Stomach (tissue), 9 donors: ENCODE data around the gene FXYD3. TPM values are rescaled to one million over a fixed set of nuclear protein-coding genes. Genes with fewer than 3 reads are reported as not detected.
"Not testable (repeated sequence)": the region's sequence is repeated elsewhere in the genome, so short reads cannot be mapped to it uniquely, and the experiment has no call there.

Source experiments
- DNase-seq, 2 donors: peaks; one replicate each; pipeline versions ENCODE4 v3.0.0 to v3.0.0-alpha.2; 2013 to 2019
- H3K27ac ChIP-seq, 5 donors: fragments of 200-600 bp in 4 of 5; sonication (generic) in 4 of 5; one replicate each; pipeline ENCODE4 v1.5.1; 2013 to 2019; ENCODE audit warnings: mild to moderate bottlenecking in 1 of 5, moderate library complexity in 1 of 5
- H3K27me3 ChIP-seq, 3 donors: fragments of 200-600 bp; sonication (generic); one replicate each; pipeline ENCODE4 v1.5.1; 2017 to 2019; ENCODE audit warnings: mixed run types in 1 of 3
- H3K36me3 ChIP-seq, 4 donors: fragments of 200-600 bp; sonication (generic); 1 replicate in 3 of 4; 2 replicates in 1 of 4; pipeline ENCODE4 v1.5.1; 2016 to 2019
- H3K4me1 ChIP-seq, 4 donors: fragments of 200-600 bp; sonication (generic); one replicate each; pipeline ENCODE4 v1.5.1; 2016 to 2019
- H3K4me3 ChIP-seq, 4 donors: fragments of 200-600 bp; sonication (generic) in 3 of 4; one replicate each; pipeline ENCODE4 v1.5.1; 2016 to 2019; ENCODE audit warnings: mild to moderate bottlenecking in 1 of 4
- H3K9me3 ChIP-seq, 4 donors: fragments of 200-600 bp; sonication (generic); one replicate each; pipeline ENCODE4 v1.5.1; 2016 to 2019
- EP300 ChIP-seq: sonication (generic); formaldehyde crosslinking; IDR thresholded peaks from one replicate; pipeline ENCODE4 v1.6.1; 2017; ENCODE audit warnings: antibody characterized with exemption
- POLR2A ChIP-seq, 4 donors: fragments of 450-650 bp; IDR thresholded peaks; one replicate each; pipeline ENCODE4 v1.6.1; 2016; ENCODE audit warnings: antibody characterized with exemption in 4 of 4, control low read depth in 2 of 4, mild to moderate bottlenecking in 1 of 4, moderate library complexity in 1 of 4
- POLR2AphosphoS5 ChIP-seq, 3 donors: sonication (generic); formaldehyde crosslinking; IDR thresholded peaks; one replicate each; pipeline ENCODE4 v1.6.1; 2016; ENCODE audit warnings: antibody characterized with exemption in 3 of 3
- WGBS, 5 donors: extraction: QIAGEN DNeasy Blood & Tissue Kit in 3 of 5; methylation state at CpG; one replicate each; pipeline versions ENCODE4 v1.1.5 to v1.1.7; 2013 to 2018; 5-methylcytosine and 5-hydroxymethylcytosine counted together
- intact Hi-C: fragments of 100-400 bp; cut with DNase I; formaldehyde crosslinking; loops from one replicate; pipeline ENCODE4 v1.15.1; 2023; ENCODE audit warnings: low total_unique reads
- polyA plus RNA-seq, 3 donors: library from polyadenylated mRNA; stranded (reverse); fragments of 200-250 nt; gene quantifications; one replicate each; pipeline ENCODE4 v1.2.3, GENCODE V29; 2013
- total RNA-seq, 5 donors: library from RNA; depleted of rRNA; stranded (reverse); fragments of >200 nt; gene quantifications; one replicate each; pipeline versions ENCODE4 v1.1.0 to v1.2.3, GENCODE V29; 2014 to 2016
- TF ChIP-seq, protein P1 (sequence below), 7 experiments: fragments of 450-650 bp in 4 of 7; fragments of 200-600 bp in 3 of 7; sonication (generic) in 3 of 7; IDR thresholded peaks; one replicate each; pipeline ENCODE4 v1.5.1; 2016 to 2019; ENCODE audit warnings: antibody characterized with exemption in 7 of 7, control low read depth in 2 of 7, mild to moderate bottlenecking in 1 of 7
- donor health status: healthy with polysubstance abuse.
- donor health status: Bipolar disorder and iron deficiency.
- donor health status: healthy.

The FXYD3 gene
- total and polyA plus RNA-seq, 8 donors: 84.8 to 800 (median 441) TPM

DNA sequence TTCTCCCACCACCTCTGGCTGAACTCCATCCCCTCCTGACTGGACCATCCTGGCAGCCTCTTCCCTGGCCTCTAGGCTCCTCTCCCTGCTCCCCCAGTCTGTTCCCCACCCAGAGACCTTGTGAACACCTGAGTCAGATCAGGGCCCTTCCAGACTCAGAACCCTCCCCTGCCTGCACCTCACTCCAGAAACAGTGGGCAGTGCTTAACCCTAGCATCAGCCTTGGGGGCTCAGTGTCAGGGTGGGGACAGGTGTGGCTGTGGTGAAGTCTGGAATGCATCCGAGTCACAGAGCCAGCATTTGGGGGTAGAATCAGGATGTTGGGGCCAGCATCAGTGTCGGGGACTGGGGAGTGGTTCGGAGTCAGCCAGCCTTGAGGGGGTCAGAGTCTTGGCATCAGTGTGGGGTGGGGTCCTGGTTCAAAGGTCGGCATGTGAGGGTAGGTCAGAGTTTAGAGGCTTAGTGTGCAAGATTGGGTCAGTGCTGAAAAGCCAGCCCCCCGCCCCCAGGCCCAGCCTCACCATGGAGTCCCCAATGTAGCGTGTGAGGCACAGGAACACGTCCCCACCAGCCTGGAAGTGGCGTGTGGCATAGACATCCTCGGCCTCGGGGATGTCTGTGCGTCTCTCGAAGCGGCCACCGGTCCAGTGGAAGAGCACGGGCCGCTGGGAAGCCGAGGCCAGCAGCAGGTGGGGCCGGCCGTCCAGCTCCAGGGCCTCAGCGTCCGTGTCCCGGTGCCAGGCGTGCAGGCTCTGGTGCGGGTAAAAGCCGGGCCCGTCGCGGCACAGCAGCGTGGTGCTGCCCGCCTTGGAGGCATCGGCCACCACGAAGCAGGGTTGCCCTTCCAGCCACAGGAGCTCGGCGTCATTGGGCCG lies 10.4 kb downstream of the FXYD3 start:
- Histone ChIP-seq H3K4me1 (peaks cover 38 to 62% (median 59%) of the 10 kb centered on the region in 4 donors), H3K36me3 (peaks cover 0 to 15% (median 5%) of the 10 kb centered on the region in 4 donors), H3K9me3 (no peaks in the 10 kb centered on the region), H3K27me3 (no peaks in the 10 kb centered on the region), H3K27ac (peak overlapping the region; percentile 11 to 92 (median 88)), H3K4me3 (no peak overlapping the region)
- no peak for TF ChIP-seq POLR2AphosphoS5 (IDR thresholded peaks at IDR 0.05)
- TF ChIP-seq, protein P1, sequence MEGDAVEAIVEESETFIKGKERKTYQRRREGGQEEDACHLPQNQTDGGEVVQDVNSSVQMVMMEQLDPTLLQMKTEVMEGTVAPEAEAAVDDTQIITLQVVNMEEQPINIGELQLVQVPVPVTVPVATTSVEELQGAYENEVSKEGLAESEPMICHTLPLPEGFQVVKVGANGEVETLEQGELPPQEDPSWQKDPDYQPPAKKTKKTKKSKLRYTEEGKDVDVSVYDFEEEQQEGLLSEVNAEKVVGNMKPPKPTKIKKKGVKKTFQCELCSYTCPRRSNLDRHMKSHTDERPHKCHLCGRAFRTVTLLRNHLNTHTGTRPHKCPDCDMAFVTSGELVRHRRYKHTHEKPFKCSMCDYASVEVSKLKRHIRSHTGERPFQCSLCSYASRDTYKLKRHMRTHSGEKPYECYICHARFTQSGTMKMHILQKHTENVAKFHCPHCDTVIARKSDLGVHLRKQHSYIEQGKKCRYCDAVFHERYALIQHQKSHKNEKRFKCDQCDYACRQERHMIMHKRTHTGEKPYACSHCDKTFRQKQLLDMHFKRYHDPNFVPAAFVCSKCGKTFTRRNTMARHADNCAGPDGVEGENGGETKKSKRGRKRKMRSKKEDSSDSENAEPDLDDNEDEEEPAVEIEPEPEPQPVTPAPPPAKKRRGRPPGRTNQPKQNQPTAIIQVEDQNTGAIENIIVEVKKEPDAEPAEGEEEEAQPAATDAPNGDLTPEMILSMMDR (IDR thresholded peaks at IDR 0.05): no peak
- 81 to 91% (median 88%) methylated on average over 26 to 35 of the region's 35 CpGs for WGBS, 5 donors
- intact Hi-C loops: no loop called here
- peak in 1 of 2 donors; percentile 53 for DNase-seq

DNA sequence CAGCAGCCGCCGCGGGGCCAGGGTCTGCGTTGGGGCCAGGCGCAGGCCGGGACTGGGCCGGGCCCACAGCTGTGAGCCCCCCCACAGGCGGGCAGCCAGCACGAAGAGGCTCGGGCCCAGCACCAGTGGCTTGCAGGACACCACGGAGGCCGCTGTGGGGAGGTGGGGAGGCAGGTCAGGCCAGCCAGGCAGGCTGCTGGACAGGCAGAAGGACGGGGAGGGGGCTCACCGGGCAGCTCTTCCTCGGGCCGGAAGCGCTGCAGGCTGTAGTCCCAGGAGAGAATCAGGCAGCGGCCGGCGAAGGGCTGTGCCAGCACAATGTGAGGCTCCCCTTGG lies 11.0 kb downstream of the FXYD3 start:
- 66 to 80% (median 71%) methylated on average over 5 to 20 of the region's 20 CpGs for WGBS, 5 donors
- DNase-seq: peak in 1 of 2 donors; percentile 58
- Histone ChIP-seq H3K9me3 (no peaks in the 10 kb centered on the region), H3K4me3 (no peak overlapping the region), H3K27ac (peak overlapping the region in 3 of 5 donors; percentile 20 to 92 (median 89)), H3K4me1 (peaks cover 38 to 58% (median 54%) of the 10 kb centered on the region in 4 donors), H3K36me3 (peaks cover 0 to 9% (median 3%) of the 10 kb centered on the region in 4 donors), H3K27me3 (no peaks in the 10 kb centered on the region)
- intact Hi-C loops: no loop called here
- no peak for TF ChIP-seq EP300
- TF ChIP-seq POLR2A (IDR thresholded peaks at IDR 0.05): no peak
- TF ChIP-seq POLR2AphosphoS5 (IDR thresholded peaks at IDR 0.05): no peak
- TF ChIP-seq, protein P1 (IDR thresholded peaks at IDR 0.05): no peak

- TF ChIP-seq, protein P1 (IDR thresholded peaks at IDR 0.05): no peak
- TF ChIP-seq POLR2AphosphoS5 (IDR thresholded peaks at IDR 0.05) (no peak), POLR2A (IDR thresholded peaks at IDR 0.05) (no peak), EP300 (no peak)
These were observed 12.2 kb downstream of the FXYD3 start for GRCh38 chr19:35127871-35128270.

DNA sequence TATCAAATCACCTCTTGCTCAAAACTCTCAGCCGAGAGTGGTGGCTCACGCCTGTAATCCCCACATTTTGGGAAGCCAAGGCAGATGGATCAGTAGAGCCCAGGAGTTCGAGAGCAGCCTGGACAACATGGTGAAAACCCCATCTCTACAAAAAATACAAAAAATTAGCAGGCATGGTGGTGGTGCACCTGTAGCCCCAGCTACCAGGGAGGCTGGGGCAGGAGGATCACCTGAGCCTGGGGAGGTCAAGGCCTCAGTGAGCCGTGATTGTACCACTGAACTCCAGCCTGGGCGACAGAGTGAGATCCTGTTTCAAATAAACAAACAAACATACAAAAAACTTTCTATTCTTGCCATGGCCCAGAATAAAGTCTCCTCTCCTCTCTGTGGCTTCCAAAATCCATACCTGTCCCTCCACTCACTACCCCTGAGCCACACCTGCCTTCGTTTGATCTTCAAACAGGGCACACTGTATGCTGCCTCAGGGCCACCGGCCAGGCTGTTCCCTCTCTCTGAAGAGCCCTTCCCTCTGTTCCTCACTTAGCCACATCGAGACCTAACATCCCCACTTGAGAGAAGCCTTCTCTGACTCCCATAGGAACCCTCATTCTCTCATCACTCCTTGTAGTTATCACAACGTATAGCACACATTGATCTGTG lies 12.9 kb downstream of the FXYD3 start:
- H3K27ac ChIP-seq: peak overlapping the region in 1 of 5 donors; percentile 29
- intact Hi-C loops: no loop called here
- peaks cover 24 to 39% (median 35%) of the 10 kb centered on the region in 4 donors for H3K4me1 ChIP-seq
- H3K9me3 ChIP-seq: no peaks in the 10 kb centered on the region
- TF ChIP-seq EP300 (no peak), POLR2AphosphoS5 (IDR thresholded peaks at IDR 0.05) (no peak), POLR2A (IDR thresholded peaks at IDR 0.05) (no peak)
- TF ChIP-seq, protein P1 (IDR thresholded peaks at IDR 0.05): no peak
- H3K36me3 ChIP-seq: no peaks in the 10 kb centered on the region
- 85 to 90% (median 89%) methylated on average over 9 of the region's 9 CpGs for WGBS, 5 donors
- no peak overlapping the region for H3K4me3 ChIP-seq
- no peaks in the 10 kb centered on the region for H3K27me3 ChIP-seq
- DNase-seq: no peak

More at GRCh38 chr19:35127871-35128270, 12.2 kb downstream of the FXYD3 start:
- Histone ChIP-seq H3K4me1 (peaks cover 27 to 46% (median 41%) of the 10 kb centered on the region in 4 donors), H3K27me3 (no peaks in the 10 kb centered on the region), H3K36me3 (no peaks in the 10 kb centered on the region), H3K27ac (no peak overlapping the region), H3K4me3 (no peak overlapping the region), H3K9me3 (no peaks in the 10 kb centered on the region)
- intact Hi-C loops: no loop called here
- WGBS, 5 donors: 78 to 93% (median 87%) methylated on average over 7 of the region's 7 CpGs
- no peak for DNase-seq

- not testable (repeated sequence) for DNase-seq
These were observed 14.2 kb downstream of the FXYD3 start for GRCh38 chr19:35129724-35130274.

More at GRCh38 chr19:35129724-35130274, 14.2 kb downstream of the FXYD3 start:
- 26 to 41% (median 37%) methylated on average over 14 of the region's 14 CpGs for WGBS, 5 donors
- H3K4me3 ChIP-seq, H3K27me3 ChIP-seq, intact Hi-C loops, H3K9me3 ChIP-seq, H3K36me3 ChIP-seq: not testable (repeated sequence)
- peaks cover 11 to 26% (median 22%) of the 10 kb centered on the region in 4 donors for H3K4me1 ChIP-seq
- H3K27ac ChIP-seq: peak overlapping the region in 1 of 5 donors; percentile 29
